Measurements from ENCODE around the gene IGF2BP2.
A peak's percentile ranks its signal among the peaks of the same experiment; 100 is the strongest.
"Not testable (repeated sequence)": the region's sequence is repeated elsewhere in the genome, so short reads cannot be mapped to it uniquely, and the experiment has no call there.

IGF2BP2 gene

DNA sequence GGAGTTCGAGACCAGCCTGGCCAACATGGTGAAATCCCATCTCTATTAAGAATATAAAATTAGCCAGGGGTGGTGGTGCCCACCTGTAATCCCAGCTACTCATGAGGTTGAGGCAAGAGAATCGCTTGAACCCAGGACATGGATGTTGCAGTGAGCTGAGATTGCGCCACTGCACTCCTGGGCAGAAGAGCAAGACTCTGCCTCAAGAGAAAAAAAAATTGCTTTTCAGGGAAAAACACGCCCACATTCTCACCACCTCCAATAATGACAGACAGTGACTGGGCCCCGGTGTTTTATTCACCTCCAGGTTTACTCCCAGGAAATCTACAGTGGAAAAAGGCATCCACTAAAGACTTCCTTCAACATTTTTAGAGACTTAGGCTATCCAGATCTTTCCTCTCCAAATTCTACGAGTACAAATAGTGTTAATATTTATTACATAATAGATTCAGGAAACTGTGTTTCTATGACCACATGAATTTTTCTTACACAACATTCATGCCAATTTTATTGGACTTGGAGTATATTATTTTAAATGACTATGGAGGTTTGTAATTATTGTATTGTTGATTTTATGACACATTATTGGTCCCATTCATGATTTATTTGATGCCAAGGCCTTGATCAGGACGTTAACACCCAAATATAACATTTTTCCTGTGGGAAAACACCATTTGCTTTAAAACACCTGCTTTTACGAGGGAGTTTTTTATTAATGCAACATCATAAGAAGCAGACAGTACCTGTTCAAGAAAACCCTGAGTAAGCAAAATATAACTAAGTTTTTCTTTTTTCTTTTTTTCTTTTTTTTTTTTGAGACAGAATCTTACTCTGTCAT lies 26.6 kb downstream of the IGF2BP2 start:
- DNase-seq = no peak

DNA sequence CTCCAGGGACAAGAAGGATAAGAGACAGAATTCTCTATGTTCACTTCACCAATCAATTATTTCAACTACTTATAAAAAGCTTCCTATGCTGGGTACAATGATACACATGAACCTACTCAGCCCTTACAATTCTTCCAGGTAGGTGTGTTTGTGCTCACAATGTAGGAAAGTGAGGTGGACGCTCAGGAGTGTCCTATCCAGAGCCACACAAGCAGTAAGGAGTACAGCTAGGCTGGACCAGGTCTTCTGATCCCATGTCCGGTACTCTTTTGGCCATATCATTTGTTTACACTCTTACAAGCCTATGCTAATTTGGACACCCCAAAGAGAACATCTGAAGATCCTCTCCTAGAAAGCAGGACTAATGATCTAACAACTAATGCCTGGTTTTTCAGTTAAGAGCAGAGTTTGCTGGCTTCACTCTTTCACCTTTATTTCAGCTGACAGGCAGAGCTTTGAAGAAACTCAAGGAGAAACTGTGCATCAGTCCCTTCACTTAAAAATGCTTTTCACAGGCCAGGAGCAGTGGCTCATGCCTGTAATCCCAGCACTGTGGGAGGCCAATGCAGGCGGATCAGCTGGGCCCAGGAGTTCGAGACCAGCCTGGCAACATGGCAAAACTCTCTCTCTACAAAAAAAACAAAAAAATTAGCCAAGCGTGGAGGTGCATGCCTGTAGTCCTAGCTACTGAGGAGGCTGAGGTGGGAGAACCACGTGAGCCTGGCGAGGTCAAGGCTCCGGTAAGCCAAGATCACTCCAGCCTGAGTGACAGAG lies 27.5 kb downstream of the IGF2BP2 start:
- no peak for DNase-seq

GRCh38 chr3:185796431-185797107 lies 28.3 kb downstream of the IGF2BP2 start:
- DNase-seq = no peak

- DNase-seq = no peak
Observed at GRCh38 chr3:185793381-185793780, 31.5 kb downstream of the IGF2BP2 start.

DNA sequence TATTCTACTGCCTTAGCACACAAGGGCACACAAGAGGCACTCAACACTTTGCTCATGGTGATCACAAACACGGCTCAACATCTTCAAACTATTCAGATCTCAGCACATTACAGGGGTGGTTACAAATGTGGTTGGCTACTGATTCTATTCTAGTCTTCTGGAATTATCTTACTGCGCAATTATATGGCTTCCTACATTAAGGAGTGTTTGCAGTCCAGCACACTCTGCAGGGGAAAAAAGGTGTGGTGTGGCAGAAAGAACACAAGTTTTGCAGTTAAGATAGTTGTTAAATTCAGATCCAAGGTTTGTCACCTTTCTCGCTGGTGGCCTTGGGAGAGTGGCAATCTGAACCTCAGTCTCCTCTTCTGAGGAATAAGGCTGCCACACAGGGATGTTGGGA lies 31.9 kb downstream of the IGF2BP2 start:
- DNase-seq = no peak

DNA sequence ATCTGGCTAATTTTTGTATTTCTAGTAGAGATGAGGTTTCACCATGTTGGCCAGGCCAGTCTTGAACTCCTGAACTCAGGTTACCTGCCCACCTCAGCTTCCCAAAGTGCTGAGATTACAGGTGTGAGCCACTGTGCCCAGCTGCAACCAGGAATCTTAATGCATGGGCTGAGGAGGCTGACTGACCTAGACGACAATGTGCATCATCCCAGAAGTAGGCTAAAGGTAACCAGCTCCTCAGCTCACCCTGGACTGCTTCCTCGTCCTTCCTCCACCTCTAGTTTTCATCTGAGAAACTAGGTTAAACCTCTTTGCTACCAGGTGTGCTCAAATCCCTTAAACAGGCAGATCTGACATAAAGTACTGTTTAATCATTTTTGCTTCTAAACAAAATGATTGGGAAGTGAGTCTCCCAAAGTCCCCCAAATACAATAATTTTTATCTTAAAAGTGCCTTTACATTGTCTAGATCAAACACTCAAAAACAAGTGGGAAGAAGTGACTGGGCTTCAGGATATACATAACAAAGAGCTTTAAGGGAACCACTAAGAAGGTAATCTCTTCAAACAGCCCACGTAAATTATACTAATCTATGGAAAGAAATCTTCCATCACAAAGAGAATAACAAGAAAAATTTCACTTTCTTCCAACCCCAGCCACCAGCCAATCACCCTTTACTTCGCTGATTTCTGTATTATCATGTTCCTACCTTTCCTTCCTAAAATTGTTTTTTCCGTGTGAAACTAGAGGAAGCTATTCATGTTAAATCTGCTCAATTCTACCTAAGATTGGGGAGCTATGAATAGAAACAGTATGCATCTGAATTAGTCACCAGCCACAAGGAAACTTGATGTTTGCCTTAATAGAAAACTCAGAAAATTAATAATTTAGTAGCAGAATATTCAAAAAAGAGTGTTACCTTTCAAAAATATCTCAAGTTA lies 34.7 kb downstream of the IGF2BP2 start:
- no peak for DNase-seq

DNA sequence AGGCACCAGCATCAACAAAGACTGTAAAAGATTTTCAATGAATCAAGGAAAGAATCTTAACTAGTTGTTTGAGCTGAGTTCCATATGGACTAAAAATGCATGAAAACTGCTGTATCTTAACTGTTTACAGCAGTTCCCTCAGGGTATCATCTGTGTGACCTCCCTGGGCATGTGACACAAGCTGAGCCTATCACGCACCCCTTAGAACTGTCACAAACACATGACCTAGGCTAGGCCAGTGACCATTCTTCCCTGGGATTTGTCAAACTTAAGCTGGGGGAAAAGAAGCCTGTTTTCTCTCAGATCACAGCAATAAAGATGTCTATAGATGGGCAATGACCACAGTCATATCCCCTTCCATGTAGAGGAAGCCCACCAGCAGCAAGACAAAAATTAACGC lies 35.7 kb downstream of the IGF2BP2 start:
- no peak for DNase-seq

DNA sequence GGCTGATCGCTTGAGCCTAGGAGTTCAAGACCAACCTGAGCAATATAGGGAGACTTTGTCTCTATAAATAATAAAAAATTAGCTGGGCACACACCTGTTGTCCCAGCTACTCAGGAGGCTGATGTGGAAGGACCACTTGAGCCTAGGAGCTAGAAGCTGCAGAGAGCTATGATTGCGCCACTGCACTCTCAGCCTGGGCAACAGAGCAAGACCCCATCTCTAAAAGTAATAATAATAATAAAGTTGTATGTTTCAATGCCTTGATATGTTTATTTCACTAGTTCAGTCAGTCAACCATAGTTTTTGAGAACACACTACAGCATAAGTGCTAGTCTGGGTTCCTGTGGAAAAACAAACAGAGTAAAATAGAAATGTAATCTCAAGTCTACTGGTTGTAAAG lies 36.5 kb downstream of the IGF2BP2 start:
- DNase-seq = no peak

- no peak for DNase-seq
Observed at GRCh38 chr3:185786956-185787877, 37.6 kb downstream of the IGF2BP2 start.

GRCh38 chr3:185786258-185786657 lies 38.6 kb downstream of the IGF2BP2 start:
- not testable (repeated sequence) for DNase-seq

DNA sequence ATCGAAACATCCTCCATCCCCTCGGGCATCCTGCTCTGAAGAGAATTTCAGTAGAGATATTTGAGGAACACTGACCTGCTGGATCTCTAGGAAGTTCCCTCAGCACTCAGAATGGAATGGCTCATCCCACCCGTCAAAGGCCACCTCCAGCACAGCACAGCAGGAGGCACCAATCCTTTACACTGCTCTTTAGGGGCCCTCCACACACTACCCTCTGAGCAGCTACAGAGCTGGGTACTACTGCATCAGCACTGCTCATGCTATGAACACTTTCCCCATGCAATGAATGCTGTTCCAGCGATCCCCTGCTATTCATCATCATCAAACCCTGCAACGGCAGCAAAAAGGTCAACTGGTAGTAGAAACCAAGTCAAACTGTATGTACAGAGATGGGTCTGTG lies 40.5 kb downstream of the IGF2BP2 start:
- no peak for DNase-seq

GRCh38 chr3:185781759-185782158 lies 43.1 kb downstream of the IGF2BP2 start:
- no peak for DNase-seq

DNA sequence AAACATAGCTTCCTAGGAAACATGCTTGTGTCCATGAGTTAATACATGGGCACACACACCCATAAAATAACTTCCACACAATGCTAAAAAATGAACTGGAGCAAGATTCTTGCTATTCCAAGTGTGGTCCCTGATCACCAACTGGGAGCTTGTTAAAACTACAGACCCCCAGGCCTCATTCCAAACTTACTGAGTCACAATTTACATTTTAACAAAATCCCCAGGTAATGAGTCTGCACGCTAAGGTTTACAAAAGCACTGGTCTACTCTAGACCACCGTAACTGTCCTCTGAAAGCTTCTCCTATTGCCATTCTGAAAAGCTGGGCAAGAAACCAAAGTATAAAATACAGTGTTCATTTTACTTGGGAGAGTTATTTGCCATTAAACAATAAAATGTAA lies 45.4 kb downstream of the IGF2BP2 start:
- no peak for DNase-seq

GRCh38 chr3:185778821-185779220 lies 46.0 kb downstream of the IGF2BP2 start:
- DNase-seq = no peak

DNA sequence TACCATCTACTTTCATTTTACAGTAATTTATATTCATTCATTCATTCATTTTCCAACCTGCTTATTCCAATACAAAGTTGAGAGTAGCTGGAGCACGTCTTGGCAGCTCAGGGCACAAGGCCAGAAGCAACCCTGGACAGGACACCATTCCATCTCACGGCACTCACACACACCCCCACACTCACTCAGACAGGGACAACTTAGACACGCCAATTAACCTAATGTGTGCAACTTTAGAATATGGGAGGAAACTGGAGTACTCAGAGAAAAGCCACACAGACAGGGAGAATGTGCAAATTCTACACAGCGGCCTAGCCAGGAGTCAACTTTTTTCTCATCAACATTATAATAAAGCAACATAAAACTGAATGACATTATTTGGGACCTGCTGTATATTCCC lies 46.7 kb downstream of the IGF2BP2 start:
- no peak for DNase-seq

- DNase-seq = no peak
Observed at GRCh38 chr3:185770109-185770508, 54.7 kb downstream of the IGF2BP2 start.

DNA sequence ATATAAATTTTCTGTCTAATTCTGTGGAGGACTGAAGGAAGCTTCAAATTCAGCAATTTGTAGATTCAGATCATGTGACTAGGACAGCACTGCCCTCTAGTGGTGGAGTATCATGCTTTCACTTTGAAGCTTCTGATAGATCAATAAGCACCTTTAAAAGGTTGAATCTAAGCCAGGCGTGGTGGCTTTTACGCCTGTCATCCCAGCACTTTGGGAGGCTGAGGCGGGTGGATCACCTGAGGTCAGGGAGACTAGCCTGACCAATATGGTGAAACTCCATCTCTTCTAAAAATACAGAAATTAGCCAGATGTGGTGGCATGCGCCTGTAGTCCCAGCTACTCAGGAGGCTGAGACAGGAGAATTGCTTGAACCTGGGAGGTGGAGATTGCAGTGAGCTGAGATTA lies 56.3 kb downstream of the IGF2BP2 start:
- DNase-seq = peak; percentile 52

- no peak for DNase-seq
Observed at GRCh38 chr3:185767002-185767688, 57.7 kb downstream of the IGF2BP2 start.

- no peak for DNase-seq
Observed at GRCh38 chr3:185766329-185767001, 58.4 kb downstream of the IGF2BP2 start.

DNA sequence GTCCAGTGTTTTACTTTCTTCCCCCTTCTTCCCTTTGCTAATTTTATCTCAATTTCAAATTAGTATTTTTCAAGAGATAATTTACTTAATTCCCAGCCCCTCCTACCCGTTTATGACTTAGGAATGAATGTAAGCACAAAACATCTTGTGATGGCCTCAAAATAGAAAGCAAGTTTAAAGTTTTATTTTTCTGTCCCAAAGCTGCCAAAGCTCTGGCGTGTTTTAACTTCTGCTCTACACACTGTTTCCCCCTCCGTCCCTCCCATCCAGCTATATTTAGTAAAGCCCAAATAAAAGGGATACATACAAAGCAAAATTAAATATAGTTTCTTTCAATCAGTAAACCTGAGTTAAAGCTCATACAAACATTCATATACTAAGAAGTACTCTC lies 59.9 kb downstream of the IGF2BP2 start:
- no peak for DNase-seq

Data from CD4-positive, alpha-beta T cell treated with Interleukin-10 for 1 hour (primary cell).